Muscle of arm (tissue), 12 donors: Measurements from ENCODE around the gene ATP5F1C. TPM values are rescaled to one million over a fixed set of nuclear protein-coding genes. Genes with fewer than 3 reads are reported as not detected.
"Not testable (repeated sequence)": the region's sequence is repeated elsewhere in the genome, so short reads cannot be mapped to it uniquely, and the experiment has no call there.

ENCODE experiments used
- DNase-seq: peaks from one replicate; pipeline ENCODE4 v3.0.0-alpha.2; 2013
- polyA plus RNA-seq, 12 donors: library from polyadenylated mRNA; unstranded; fragments of 120-200 nt; gene quantifications; one replicate each; pipeline ENCODE4 v1.2.1, GENCODE V29; 2013; ENCODE audit not compliant: insufficient read length in 12 of 12

Gene ATP5F1C
- polyA plus RNA-seq, 12 donors = 192 to 302 (median 261) TPM; not detected in 1

- DNase-seq = no peak
These were observed 674 bp upstream of the ATP5F1C start for GRCh38 chr10:7787150-7787856.

DNA sequence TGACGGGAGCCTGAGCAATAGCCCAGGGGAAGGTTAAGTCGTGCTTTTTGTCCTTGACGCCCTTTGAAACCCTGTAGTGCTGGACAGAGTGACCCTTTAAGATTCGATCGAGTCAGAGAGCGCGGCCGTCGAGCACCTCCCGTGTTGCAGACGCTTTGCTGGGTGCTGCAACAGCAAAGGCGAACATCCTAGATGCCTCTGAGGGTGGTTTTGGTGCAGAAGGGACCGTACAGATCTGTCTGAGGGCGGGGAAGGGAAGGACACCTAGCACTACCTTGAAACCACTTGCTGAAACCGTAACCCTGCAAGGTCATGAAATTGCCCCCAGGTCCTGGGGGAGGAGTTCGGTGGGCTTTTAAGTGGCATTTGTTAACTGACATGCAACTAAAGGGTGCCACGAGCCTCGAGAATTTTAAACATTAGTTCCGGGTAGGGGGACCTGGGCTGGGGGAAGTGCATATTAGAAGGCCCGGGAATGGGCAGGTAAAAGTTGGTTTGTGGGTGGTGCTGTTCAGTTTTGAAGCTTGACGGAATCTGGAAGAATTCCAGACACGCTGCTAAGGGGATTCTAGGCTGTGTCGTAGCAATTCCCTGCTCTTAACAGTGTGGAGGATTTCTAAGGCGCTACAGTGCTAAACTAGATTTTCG is 786 bp downstream of the ATP5F1C start:
- no peak for DNase-seq

DNA sequence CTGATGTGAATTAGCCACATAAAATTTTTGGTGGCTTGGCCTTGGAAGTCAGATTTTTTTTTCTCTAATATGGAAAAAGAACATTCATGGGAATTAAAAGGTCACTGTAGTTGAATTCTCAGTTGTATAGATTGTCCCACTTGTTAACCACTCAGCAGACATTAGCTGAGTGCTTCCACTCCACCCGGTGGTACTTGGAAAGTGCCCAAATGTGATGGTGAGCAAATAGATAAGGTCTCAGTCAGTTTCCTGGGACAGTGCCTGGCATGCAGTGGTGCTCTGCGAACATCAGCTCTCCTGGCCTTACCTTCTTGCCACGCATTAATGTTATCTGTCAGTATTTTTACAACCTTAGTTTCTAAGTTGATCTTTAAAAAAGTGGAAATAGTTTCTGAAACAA is 1.4 kb downstream of the ATP5F1C start:
- no peak for DNase-seq

- no peak for DNase-seq
These were observed 4.6 kb downstream of the ATP5F1C start for GRCh38 chr10:7792541-7792940.

- no peak for DNase-seq
These were observed 6.5 kb downstream of the ATP5F1C start for GRCh38 chr10:7794251-7795026.

DNA sequence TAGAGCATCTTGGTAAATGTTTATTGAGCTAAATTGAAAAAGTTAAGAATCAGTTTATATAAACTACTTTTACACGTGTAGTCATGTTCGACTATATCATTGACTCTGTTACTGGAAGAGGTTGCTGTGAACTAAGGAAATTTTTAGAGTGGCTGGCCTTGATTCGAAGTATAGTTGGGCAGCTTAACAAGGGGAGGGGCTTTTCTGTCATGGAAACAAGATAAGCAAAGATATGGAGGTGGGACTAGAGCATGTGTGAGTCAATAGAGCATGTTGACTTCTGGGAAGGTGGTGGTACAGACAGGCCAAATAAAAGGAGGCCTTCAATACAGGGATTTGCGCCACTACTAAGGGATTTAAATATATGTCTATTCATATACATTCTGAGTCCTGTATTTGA is 7.6 kb downstream of the ATP5F1C start:
- no peak for DNase-seq

GRCh38 chr10:7797582-7797981 is 9.6 kb downstream of the ATP5F1C start:
- no peak for DNase-seq

GRCh38 chr10:7802606-7803005 is 14.6 kb downstream of the ATP5F1C start:
- DNase-seq = no peak

DNA sequence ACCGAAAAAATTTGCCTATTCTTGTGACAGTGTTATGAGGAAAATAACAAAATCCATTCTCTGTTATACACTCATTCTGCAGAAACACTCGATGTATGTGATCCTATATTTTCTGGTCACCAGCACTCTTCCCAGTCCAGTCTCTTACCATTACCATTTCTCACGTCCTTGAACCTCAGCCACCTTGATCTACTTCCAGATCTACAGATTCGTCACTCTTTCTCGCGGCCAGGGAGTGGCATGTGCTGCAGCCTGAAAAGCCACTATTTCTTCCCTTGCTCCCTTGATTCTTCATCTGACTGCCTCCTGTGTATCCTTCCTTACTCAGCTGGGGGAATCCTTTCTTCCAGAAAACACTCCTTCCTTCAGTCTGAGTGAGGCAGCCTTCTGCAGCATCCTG is 16.2 kb downstream of the ATP5F1C start:
- DNase-seq = no peak

DNA sequence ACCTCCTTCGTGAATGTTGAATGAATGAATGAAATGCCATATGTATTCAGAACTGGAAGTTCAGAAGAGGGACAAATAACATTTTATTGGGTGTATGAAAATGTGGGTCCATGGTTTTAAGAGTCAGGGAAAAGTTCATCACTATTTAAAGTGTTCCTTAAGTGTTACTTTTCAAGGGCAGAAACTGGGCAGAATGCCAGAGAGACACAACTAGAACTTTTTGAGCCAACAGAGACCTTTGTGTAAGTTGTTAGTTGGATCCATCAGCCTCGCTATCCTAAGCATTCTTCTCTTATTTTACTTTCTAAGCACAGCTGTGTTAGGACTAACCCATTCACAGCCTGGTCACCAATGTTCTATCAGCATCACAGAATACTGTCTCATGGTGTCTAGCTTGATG is 16.8 kb downstream of the ATP5F1C start:
- DNase-seq = no peak

- no peak for DNase-seq
These were observed 20.8 kb downstream of the ATP5F1C start for GRCh38 chr10:7808686-7809267.

DNA sequence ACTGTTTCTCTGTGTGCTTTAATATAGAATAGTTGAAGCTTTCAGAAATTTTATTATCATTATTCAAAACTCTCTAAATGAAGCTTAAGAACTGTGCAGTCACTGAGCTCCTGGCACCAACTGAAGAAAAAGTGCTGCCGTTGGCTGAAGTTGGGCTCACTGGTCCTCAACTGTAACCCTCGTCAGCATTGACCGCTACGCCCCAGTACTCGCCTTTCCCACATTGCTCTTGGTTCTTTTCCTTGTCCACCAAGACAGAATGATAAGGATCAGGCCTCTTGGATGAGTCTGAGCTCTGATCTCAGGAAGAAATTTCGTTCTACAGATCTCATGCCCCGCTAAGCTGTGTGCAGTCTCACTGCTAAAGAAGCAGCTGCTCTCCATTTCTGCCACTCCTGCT is 22.5 kb downstream of the ATP5F1C start:
- DNase-seq = no peak

- DNase-seq = no peak
These were observed 23.0 kb downstream of the ATP5F1C start for GRCh38 chr10:7811000-7811399.

DNA sequence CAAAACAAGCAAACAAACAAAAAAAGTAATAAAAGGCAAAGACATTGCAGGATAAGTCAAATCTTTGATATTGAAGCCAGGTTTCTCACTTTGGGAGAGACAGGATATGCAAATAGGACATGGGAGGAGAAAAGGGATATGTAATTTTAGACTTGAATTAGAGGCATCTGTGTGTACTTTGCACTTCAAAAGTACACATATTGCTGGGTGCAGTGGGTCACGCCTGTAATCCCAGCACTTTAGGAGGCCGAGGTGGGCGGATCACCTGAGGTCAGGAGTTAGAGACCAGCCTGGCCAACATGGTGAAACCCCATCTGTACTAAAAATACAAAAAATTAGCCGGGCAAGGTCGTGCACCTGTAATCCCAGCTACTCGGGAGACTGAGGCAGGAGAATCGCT is 23.8 kb downstream of the ATP5F1C start:
- DNase-seq = not testable (repeated sequence)

DNA sequence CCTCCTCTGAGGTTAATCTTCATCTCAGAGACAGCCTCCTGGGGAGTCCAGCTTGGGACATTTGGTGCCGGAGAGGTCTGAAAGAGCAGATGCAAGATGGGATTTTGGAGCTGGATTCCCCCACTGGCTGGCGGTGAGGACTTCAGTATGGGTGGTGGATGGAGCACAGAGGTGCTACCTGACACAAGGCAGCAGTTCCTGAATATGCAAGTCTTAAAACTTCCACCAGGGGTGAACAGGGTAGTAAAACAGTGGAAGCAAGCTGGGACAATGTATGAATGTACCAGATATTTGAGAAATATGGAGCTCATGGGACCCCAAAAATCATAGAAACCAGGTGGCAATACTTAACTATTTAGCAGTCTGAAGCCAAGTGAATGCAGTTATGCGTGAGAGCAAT is 25.5 kb downstream of the ATP5F1C start:
- no peak for DNase-seq

GRCh38 chr10:7817576-7817975 is 29.6 kb downstream of the ATP5F1C start:
- no peak for DNase-seq

- no peak for DNase-seq
These were observed 30.0 kb downstream of the ATP5F1C start for GRCh38 chr10:7817984-7818294.

- peak; percentile 95 for DNase-seq
These were observed 30.5 kb downstream of the ATP5F1C start, which contains the start of gene TAF3 for GRCh38 chr10:7818295-7819120. TAF3 (plus strand) TSS chr10:7818505; CDS start chr10:7818710, 205 bp downstream.

GRCh38 chr10:7819121-7819460 is 31.1 kb downstream of the ATP5F1C start:
- DNase-seq = no peak

- DNase-seq = no peak
These were observed 36.3 kb downstream of the ATP5F1C start for GRCh38 chr10:7824251-7824650.

GRCh38 chr10:7826971-7827370 is 39.0 kb downstream of the ATP5F1C start:
- no peak for DNase-seq

DNA sequence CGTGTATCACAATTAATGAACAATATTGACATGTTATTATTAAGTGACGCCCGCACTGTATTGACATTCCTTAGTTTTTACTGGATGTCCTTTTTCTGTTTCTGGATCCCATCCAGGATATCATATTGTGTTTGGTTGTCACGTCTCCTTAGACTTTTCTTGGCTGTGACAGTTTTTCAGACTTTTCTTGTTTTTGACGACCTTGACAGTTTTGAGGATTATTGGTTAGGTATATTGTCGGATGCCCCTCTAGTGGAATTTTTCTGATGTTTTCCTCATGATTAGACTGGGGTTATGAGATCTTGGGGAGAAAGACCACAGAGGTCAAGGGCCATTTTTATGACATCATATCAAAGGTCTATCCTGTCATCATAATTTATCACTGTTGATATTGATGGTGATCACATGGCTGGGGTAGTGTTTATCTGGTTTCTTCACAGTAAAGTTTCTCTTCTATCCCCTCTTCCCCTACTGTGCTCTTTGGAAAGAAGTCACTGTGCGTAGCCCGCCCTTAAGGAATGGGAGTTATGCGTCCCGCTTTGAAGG is 41.4 kb downstream of the ATP5F1C start:
- DNase-seq = no peak
